IMR-90 (cell line): ENCODE measurements around the gene RNF213.

Experiments
- CTCF ChIP-seq: conservative IDR thresholded peaks from 2 replicates; pipeline ENCODE4 v1.5.1; 2012; ENCODE audit warnings: mild to moderate bottlenecking, low read depth, low read length, improper control_type of control experiment
- POLR2A ChIP-seq: IDR thresholded peaks from 2 replicates; pipeline ENCODE4 v1.6.1; 2012; ENCODE audit warnings: mild to moderate bottlenecking, low read depth, low read length

GRCh38 chr17:80349151-80349651, 88.5 kb downstream of the RNF213 start:
- TF ChIP-seq CTCF (no peak), POLR2A (no peak)
